HepG2 (cell line): ENCODE results near the gene GSK3B. TPM values are rescaled to one million over a fixed set of nuclear protein-coding genes. Genes with fewer than 3 reads are reported as not detected.

Experiments
- KDM3A ChIP-seq: IDR thresholded peaks from 2 replicates; pipeline ENCODE4 v1.6.1; 2018; ENCODE audit warnings: low read depth, missing compliant biosample characterization
- RELA ChIP-seq: sonication (generic); formaldehyde crosslinking; IDR thresholded peaks from 2 replicates; pipeline ENCODE4 v1.4.0; 2020; ENCODE audit warnings: missing genetic modification reagents
- SNAI1 ChIP-seq: sonication (generic); formaldehyde crosslinking; IDR thresholded peaks from 2 replicates; pipeline ENCODE4 v1.5.0; 2020; ENCODE audit warnings: mild to moderate bottlenecking, missing genetic modification reagents, borderline replicate concordance
- polyA plus RNA-seq, 8 experiments: library from polyadenylated mRNA; depleted of rRNA in 3 of 8; stranded (reverse) in 7 of 8; unstranded in 1 of 8; fragments of >200 nt; fragmentation: Illumina TruSeq in 4 of 8; extraction: Trizol in 4 of 8; gene quantifications; 2 replicates each; pipeline versions ENCODE4 v1.2.1 to v1.2.3, GENCODE V29; 2011 to 2016; ENCODE audit warnings: low read depth in 4 of 8, missing spikeins in 1 of 8, mixed read lengths in 1 of 8; ENCODE audit not compliant: insufficient read depth in 1 of 8
- total RNA-seq, 5 experiments: library from RNA; depleted of rRNA; stranded (reverse); fragments of >200 nt; fragmentation: Illumina TruSeq; extraction: Trizol; gene quantifications; 2 replicates each; pipeline ENCODE4 v1.2.3, GENCODE V29; 2016; ENCODE audit warnings: low read depth in 1 of 5
- TF ChIP-seq, protein P1 (sequence below): sonication (generic); formaldehyde crosslinking; IDR thresholded peaks from 2 replicates; pipeline ENCODE4 v1.4.0; 2020; ENCODE audit warnings: mild to moderate bottlenecking, missing genetic modification reagents
- TF ChIP-seq, protein P2 (sequence below): sonication (generic); formaldehyde crosslinking; IDR thresholded peaks from 2 replicates; pipeline ENCODE4 v1.8.0; 2022; ENCODE audit warnings: low read depth, missing genetic modification reagents
- TF ChIP-seq, protein P3 (sequence below): sonication (generic); formaldehyde crosslinking; conservative IDR thresholded peaks from 2 replicates; pipeline ENCODE4 v1.8.0; 2022; ENCODE audit warnings: missing genetic modification reagents
- TF ChIP-seq, protein P4 (sequence below): sonication (generic); formaldehyde crosslinking; conservative IDR thresholded peaks from 2 replicates; pipeline ENCODE4 v1.4.0; 2020; ENCODE audit warnings: missing genetic modification reagents
- TF ChIP-seq, protein P5 (sequence below): IDR thresholded peaks from 2 replicates; pipeline ENCODE4 v1.6.1; 2016; ENCODE audit warnings: low read depth, borderline replicate concordance

Gene GSK3B
- total and polyA plus RNA-seq, 2 of the 13 experiments (the other 11 are each of a cell fraction or from before 2014, with no cell fraction given) = 22.3 to 30.1 TPM

DNA sequence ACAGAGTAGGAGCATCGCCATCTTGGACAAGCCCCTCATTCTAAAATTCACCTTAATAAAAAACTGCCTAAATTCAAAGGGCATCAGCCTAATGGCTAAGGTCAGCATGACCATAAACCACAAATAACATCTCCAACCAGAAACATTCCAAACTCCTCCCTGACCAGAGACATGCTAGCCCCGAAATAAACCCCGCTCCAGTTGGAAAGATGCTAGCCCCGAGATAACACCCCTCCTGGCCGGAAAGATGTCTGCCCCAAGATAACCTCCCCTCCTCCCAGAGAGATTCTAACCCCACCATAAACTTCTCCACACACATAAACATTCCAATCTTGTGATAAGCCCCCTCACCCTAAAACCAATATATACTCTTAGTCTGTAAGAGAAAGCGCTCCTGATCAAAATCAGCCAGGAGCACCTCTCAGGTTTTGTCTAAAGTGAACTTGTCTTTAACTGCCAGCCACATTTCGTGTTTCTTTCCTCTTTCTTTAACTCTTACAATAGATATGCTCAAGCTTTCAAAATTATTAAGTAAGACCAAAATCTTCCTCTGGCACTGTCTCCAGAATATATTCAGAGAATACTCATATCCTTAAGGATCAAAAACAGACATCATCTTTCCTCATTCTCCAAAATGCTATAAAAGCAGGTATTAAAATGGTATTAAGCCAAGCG, 104.1 kb downstream of the GSK3B start (continued):
- TF ChIP-seq, protein P1, sequence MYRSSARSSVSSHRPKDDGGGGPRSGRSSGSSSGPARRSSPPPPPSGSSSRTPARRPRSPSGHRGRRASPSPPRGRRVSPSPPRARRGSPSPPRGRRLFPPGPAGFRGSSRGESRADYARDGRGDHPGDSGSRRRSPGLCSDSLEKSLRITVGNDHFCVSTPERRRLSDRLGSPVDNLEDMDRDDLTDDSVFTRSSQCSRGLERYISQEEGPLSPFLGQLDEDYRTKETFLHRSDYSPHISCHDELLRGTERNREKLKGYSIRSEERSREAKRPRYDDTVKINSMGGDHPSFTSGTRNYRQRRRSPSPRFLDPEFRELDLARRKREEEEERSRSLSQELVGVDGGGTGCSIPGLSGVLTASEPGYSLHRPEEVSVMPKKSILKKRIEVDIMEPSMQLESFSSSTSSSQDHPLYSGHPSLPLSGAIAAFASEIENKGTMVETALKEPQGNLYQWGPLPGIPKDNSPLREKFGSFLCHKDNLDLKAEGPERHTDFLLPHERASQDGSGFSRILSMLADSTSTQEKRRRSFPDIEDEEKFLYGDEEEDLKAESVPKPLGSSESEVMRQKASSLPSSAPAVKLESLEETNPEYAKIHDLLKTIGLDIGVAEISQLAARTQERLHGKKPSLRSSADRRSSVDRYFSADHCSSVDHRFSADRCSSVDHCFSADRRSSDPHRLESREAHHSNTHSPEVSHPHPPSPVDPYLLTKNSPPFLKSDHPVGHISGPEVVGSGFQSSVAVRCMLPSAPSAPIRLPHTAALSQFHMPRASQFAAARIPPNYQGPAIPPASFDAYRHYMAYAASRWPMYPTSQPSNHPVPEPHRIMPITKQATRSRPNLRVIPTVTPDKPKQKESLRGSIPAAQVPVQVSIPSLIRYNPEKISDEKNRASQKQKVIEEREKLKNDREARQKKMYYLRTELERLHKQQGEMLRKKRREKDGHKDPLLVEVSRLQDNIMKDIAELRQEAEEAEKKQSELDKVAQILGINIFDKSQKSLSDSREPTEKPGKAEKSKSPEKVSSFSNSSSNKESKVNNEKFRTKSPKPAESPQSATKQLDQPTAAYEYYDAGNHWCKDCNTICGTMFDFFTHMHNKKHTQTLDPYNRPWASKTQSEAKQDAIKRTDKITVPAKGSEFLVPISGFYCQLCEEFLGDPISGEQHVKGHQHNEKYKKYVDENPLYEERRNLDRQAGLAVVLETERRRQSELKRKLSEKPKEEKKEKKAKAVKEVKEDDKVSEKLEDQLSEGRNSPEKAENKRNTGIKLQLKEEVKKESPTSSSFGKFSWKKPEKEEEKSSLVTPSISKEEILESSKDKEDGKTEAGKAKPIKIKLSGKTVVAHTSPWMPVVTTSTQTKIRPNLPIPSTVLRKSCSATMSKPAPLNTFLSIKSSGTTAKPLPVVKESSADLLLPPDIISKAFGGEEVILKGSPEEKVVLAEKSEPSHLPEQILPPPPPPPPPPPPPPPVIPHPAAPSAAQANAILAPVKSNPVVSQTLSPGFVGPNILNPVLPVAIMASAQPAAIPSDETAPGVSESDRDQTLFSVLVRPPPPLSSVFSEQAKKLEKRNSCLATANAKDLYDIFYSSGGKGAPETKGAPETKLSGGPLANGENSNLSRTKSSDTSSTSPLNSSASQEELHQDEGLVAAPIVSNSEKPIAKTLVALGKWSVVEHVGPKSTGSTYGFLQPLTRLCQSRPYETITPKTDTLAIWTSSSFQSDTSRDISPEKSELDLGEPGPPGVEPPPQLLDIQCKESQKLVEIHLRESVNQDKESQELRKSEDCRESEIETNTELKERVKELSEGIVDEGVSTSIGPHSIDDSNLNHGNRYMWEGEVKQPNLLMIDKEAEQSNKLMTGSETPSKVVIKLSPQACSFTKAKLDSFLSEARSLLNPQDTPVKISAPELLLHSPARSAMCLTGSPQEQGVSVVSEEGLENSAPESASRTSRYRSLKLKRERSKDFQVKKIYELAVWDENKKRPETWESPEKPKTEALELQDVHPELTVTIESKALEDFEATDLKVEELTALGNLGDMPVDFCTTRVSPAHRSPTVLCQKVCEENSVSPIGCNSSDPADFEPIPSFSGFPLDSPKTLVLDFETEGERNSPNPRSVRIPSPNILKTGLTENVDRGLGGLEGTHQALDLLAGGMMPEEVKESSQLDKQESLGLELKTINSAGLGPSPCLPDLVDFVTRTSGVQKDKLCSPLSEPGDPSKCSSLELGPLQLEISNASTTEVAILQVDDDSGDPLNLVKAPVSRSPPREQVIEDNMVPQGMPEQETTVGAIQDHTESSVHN (CRISPR knock-in tag) = no peak
- TF ChIP-seq, protein P2, sequence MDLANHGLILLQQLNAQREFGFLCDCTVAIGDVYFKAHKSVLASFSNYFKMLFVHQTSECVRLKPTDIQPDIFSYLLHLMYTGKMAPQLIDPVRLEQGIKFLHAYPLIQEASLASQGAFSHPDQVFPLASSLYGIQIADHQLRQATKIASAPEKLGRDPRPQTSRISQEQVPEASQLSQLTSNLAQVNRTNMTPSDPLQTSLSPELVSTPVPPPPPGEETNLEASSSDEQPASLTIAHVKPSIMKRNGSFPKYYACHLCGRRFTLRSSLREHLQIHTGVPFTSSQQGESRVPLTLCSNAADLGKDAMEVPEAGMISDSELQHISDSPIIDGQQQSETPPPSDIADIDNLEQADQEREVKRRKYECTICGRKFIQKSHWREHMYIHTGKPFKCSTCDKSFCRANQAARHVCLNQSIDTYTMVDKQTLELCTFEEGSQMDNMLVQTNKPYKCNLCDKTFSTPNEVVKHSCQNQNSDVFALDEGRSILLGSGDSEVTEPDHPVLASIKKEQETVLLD = no peak
- TF ChIP-seq, protein P3, sequence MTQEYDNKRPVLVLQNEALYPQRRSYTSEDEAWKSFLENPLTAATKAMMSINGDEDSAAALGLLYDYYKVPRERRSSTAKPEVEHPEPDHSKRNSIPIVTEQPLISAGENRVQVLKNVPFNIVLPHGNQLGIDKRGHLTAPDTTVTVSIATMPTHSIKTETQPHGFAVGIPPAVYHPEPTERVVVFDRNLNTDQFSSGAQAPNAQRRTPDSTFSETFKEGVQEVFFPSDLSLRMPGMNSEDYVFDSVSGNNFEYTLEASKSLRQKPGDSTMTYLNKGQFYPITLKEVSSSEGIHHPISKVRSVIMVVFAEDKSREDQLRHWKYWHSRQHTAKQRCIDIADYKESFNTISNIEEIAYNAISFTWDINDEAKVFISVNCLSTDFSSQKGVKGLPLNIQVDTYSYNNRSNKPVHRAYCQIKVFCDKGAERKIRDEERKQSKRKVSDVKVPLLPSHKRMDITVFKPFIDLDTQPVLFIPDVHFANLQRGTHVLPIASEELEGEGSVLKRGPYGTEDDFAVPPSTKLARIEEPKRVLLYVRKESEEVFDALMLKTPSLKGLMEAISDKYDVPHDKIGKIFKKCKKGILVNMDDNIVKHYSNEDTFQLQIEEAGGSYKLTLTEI (CRISPR knock-in tag) = no peak
- TF ChIP-seq KDM3A (CRISPR knock-in tag) = no peak
- no peak for TF ChIP-seq RELA
- TF ChIP-seq, protein P4, sequence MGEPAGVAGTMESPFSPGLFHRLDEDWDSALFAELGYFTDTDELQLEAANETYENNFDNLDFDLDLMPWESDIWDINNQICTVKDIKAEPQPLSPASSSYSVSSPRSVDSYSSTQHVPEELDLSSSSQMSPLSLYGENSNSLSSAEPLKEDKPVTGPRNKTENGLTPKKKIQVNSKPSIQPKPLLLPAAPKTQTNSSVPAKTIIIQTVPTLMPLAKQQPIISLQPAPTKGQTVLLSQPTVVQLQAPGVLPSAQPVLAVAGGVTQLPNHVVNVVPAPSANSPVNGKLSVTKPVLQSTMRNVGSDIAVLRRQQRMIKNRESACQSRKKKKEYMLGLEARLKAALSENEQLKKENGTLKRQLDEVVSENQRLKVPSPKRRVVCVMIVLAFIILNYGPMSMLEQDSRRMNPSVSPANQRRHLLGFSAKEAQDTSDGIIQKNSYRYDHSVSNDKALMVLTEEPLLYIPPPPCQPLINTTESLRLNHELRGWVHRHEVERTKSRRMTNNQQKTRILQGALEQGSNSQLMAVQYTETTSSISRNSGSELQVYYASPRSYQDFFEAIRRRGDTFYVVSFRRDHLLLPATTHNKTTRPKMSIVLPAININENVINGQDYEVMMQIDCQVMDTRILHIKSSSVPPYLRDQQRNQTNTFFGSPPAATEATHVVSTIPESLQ (CRISPR knock-in tag) = no peak
- no peak for TF ChIP-seq SNAI1
- TF ChIP-seq, protein P5, sequence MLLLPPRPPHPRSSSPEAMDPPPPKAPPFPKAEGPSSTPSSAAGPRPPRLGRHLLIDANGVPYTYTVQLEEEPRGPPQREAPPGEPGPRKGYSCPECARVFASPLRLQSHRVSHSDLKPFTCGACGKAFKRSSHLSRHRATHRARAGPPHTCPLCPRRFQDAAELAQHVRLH = no peak
